GM19372 (cell line): ENCODE results near the gene FARS2.

Experiments used
- ATAC-seq: cut with Tn5 transposase; IDR thresholded peaks from one replicate; pipeline ENCODE4 v1.9.1; 2021; ENCODE audit warnings: mild to moderate bottlenecking, low read depth, moderate library complexity; ENCODE audit not compliant: unreplicated experiment

The FARS2 gene

GRCh38 chr6:5365436-5366195 is 104.3 kb downstream of the FARS2 start:
- no peak for ATAC-seq

GRCh38 chr6:5366941-5367340 is 105.6 kb downstream of the FARS2 start:
- ATAC-seq = no peak

- no peak for ATAC-seq
These were observed 106.2 kb downstream of the FARS2 start for GRCh38 chr6:5367510-5367909.

GRCh38 chr6:5373430-5373829 is 112.1 kb downstream of the FARS2 start:
- no peak for ATAC-seq

- no peak for ATAC-seq
These were observed 117.0 kb downstream of the FARS2 start for GRCh38 chr6:5378331-5378730.

GRCh38 chr6:5379647-5380242 is 118.4 kb downstream of the FARS2 start:
- no peak for ATAC-seq

- no peak for ATAC-seq
These were observed 122.5 kb downstream of the FARS2 start for GRCh38 chr6:5383856-5384255.

GRCh38 chr6:5384276-5384675 is 123.0 kb downstream of the FARS2 start:
- no peak for ATAC-seq

- no peak for ATAC-seq
These were observed 127.0 kb downstream of the FARS2 start for GRCh38 chr6:5388326-5388725.

GRCh38 chr6:5389086-5389745 is 127.9 kb downstream of the FARS2 start:
- ATAC-seq = no peak

- ATAC-seq = no peak
These were observed 128.9 kb downstream of the FARS2 start for GRCh38 chr6:5390177-5390576.

- no peak for ATAC-seq
These were observed 133.0 kb downstream of the FARS2 start for GRCh38 chr6:5394280-5394679.

GRCh38 chr6:5395719-5396118 is 134.4 kb downstream of the FARS2 start:
- ATAC-seq = no peak

- no peak for ATAC-seq
These were observed 137.2 kb downstream of the FARS2 start for GRCh38 chr6:5398530-5398929.

GRCh38 chr6:5399391-5399790 is 138.1 kb downstream of the FARS2 start:
- no peak for ATAC-seq

- no peak for ATAC-seq
These were observed 140.8 kb downstream of the FARS2 start for GRCh38 chr6:5401845-5402738.

GRCh38 chr6:5403076-5403475 is 141.8 kb downstream of the FARS2 start:
- ATAC-seq = no peak

GRCh38 chr6:5403609-5404008 is 142.3 kb downstream of the FARS2 start:
- ATAC-seq = no peak

GRCh38 chr6:5405976-5406375 is 144.7 kb downstream of the FARS2 start:
- ATAC-seq = no peak

GRCh38 chr6:5411414-5411813 is 150.1 kb downstream of the FARS2 start:
- ATAC-seq = no peak

- no peak for ATAC-seq
These were observed 150.7 kb downstream of the FARS2 start for GRCh38 chr6:5412017-5412416.
